H9 (cell line): ENCODE measurements around the gene LRIG3. TPM values are rescaled to one million over a fixed set of nuclear protein-coding genes. Genes with fewer than 3 reads are reported as not detected.

Source experiments
- DNase-seq: peaks from one replicate; pipeline ENCODE4 v3.0.0-alpha.2; 2017
- H2AFZ ChIP-seq: one replicate; pipeline ENCODE4 v1.6.1; 2013; ENCODE audit warnings: mild to moderate bottlenecking, low read length, control low read depth, moderate library complexity
- H2AK5ac ChIP-seq: 2 replicates; pipeline ENCODE4 v1.6.1; 2013; ENCODE audit warnings: low read length, control low read depth, mixed read lengths; ENCODE audit not compliant: insufficient read length
- H2BK120ac ChIP-seq: one replicate; pipeline ENCODE4 v1.6.1; 2013; ENCODE audit warnings: low read depth, mild to moderate bottlenecking, low read length, control low read depth, inconsistent platforms; ENCODE audit not compliant: poor library complexity, severe bottlenecking
- H2BK12ac ChIP-seq: 2 replicates; pipeline ENCODE4 v1.6.1; 2013; ENCODE audit warnings: low read length, control low read depth, mixed read lengths, low read depth; ENCODE audit not compliant: insufficient read length
- H2BK15ac ChIP-seq: 2 replicates; pipeline ENCODE4 v1.6.1; 2013; ENCODE audit warnings: low read depth, low read length, control low read depth
- H2BK20ac ChIP-seq: one replicate; pipeline ENCODE4 v1.6.1; 2013; ENCODE audit warnings: low read depth, mild to moderate bottlenecking, low read length, control low read depth, inconsistent platforms; ENCODE audit not compliant: poor library complexity, severe bottlenecking
- H2BK5ac ChIP-seq: 2 replicates; pipeline ENCODE4 v1.6.1; 2013; ENCODE audit warnings: low read length, control low read depth, mixed read lengths; ENCODE audit not compliant: insufficient read length
- H3K14ac ChIP-seq: 2 replicates; pipeline ENCODE4 v1.6.1; 2013; ENCODE audit warnings: low read length, control low read depth; ENCODE audit not compliant: insufficient read depth
- H3K18ac ChIP-seq: 2 replicates; pipeline ENCODE4 v1.6.1; 2013; ENCODE audit warnings: low read depth, mild to moderate bottlenecking, mixed read lengths, low read length, control low read depth; ENCODE audit not compliant: insufficient read length
- H3K23ac ChIP-seq: 2 replicates; pipeline ENCODE4 v1.6.1; 2013; ENCODE audit warnings: low read length, control low read depth, mixed read lengths, low read depth; ENCODE audit not compliant: insufficient read length
- H3K23me2 ChIP-seq: 2 replicates; pipeline ENCODE4 v1.6.1; 2013; ENCODE audit warnings: low read depth, mild to moderate bottlenecking, mixed read lengths, low read length, control low read depth; ENCODE audit not compliant: insufficient read length, poor library complexity, severe bottlenecking
- H3K27ac ChIP-seq: 2 replicates; pipeline ENCODE4 v1.5.1; 2013; ENCODE audit warnings: low read length, control low read depth, mixed read lengths, low read depth; ENCODE audit not compliant: insufficient read length
- H3K27me3 ChIP-seq: 2 replicates; pipeline ENCODE4 v1.6.1; 2013; ENCODE audit warnings: low read length, control low read depth, inconsistent platforms; ENCODE audit not compliant: insufficient read depth
- H3K4ac ChIP-seq: 2 replicates; pipeline ENCODE4 v1.6.1; 2013; ENCODE audit warnings: low read depth, mild to moderate bottlenecking, control low read depth, inconsistent platforms, low read length, moderate library complexity
- H3K4me1 ChIP-seq: 2 replicates; pipeline ENCODE4 v1.6.1; 2013; ENCODE audit warnings: low read length, control low read depth, inconsistent platforms; ENCODE audit not compliant: insufficient read depth
- H3K4me2 ChIP-seq: 2 replicates; pipeline ENCODE4 v1.6.1; 2013; ENCODE audit warnings: low read length, control low read depth, mixed read lengths; ENCODE audit not compliant: insufficient read length, insufficient read depth
- H3K56ac ChIP-seq: 2 replicates; pipeline ENCODE4 v1.6.1; 2013; ENCODE audit warnings: low read depth, mild to moderate bottlenecking, mixed read lengths, low read length, control low read depth; ENCODE audit not compliant: insufficient read length
- H3K79me1 ChIP-seq: 2 replicates; pipeline ENCODE4 v1.6.1; 2013; ENCODE audit warnings: low read depth, mild to moderate bottlenecking, moderate library complexity, low read length, control low read depth, inconsistent platforms; ENCODE audit not compliant: insufficient read depth, poor library complexity, severe bottlenecking
- H3K79me2 ChIP-seq: 2 replicates; pipeline ENCODE4 v1.6.1; 2013; ENCODE audit warnings: low read length, control low read depth, inconsistent platforms; ENCODE audit not compliant: insufficient read depth
- H3K9ac ChIP-seq: 2 replicates; pipeline ENCODE4 v1.6.1; 2013; ENCODE audit warnings: low read length, control low read depth, mixed read lengths; ENCODE audit not compliant: insufficient read length; ENCODE audit errors: extremely low read depth
- H3K9me3 ChIP-seq: one replicate; pipeline ENCODE4 v1.6.1; 2013; ENCODE audit warnings: low read depth, low read length, inconsistent platforms; ENCODE audit not compliant: control insufficient read depth
- H3T11ph ChIP-seq: one replicate; pipeline ENCODE4 v1.6.1; 2013; ENCODE audit warnings: mild to moderate bottlenecking, low read length, control low read depth, inconsistent platforms
- H4K20me1 ChIP-seq: one replicate; pipeline ENCODE4 v1.6.1; 2013; ENCODE audit not compliant: control insufficient read depth, insufficient read length, insufficient read depth
- H4K5ac ChIP-seq: 2 replicates; pipeline ENCODE4 v1.6.1; 2013; ENCODE audit warnings: low read depth, mild to moderate bottlenecking, mixed read lengths, low read length, control low read depth; ENCODE audit not compliant: insufficient read length
- H4K8ac ChIP-seq: replicated peaks from 2 replicates; pipeline ENCODE4 v1.6.1; 2013; ENCODE audit warnings: low read length, control low read depth, mixed read lengths, low read depth; ENCODE audit not compliant: insufficient read length
- H4K91ac ChIP-seq: 2 replicates; pipeline ENCODE4 v1.6.1; 2013; ENCODE audit warnings: low read depth, mild to moderate bottlenecking, moderate library complexity, mixed read lengths, low read length, control low read depth; ENCODE audit not compliant: insufficient read length
- H3K27ac Mint-ChIP-seq, 3 experiments: 2 replicates in 2 of 3; 3 replicates in 1 of 3; pipeline ENCODE4 v1.8.0; 2020 to 2021; ENCODE audit warnings: mixed read lengths in 3 of 3, mild to moderate bottlenecking in 1 of 3, moderate library complexity in 1 of 3
- H3K27me3 Mint-ChIP-seq: 2 replicates; pipeline ENCODE4 v1.8.0; 2021; ENCODE audit warnings: low read depth, mild to moderate bottlenecking, moderate library complexity, mixed read lengths
- H3K36me3 Mint-ChIP-seq, 3 experiments: 2 replicates in 2 of 3; 3 replicates in 1 of 3; pipeline ENCODE4 v1.8.0; 2020 to 2021; ENCODE audit warnings: low read depth in 3 of 3, mixed read lengths in 3 of 3; ENCODE audit not compliant: insufficient read depth in 1 of 3
- H3K4me1 Mint-ChIP-seq, 2 experiments: 2 replicates each; pipeline ENCODE4 v1.8.0; 2020; ENCODE audit warnings: mixed read lengths in 2 of 2
- H3K4me3 Mint-ChIP-seq, 2 experiments: 2 replicates in 1 of 2; 3 replicates in 1 of 2; pipeline ENCODE4 v1.8.0; 2020 to 2021; ENCODE audit warnings: mild to moderate bottlenecking in 2 of 2, mixed read lengths in 2 of 2, moderate library complexity in 1 of 2
- H3K9me3 Mint-ChIP-seq, 2 experiments: 2 replicates in 1 of 2; 3 replicates in 1 of 2; pipeline ENCODE4 v1.8.0; 2020; ENCODE audit warnings: mild to moderate bottlenecking in 2 of 2, mixed read lengths in 2 of 2, moderate library complexity in 1 of 2
- WGBS: extraction: QIAGEN DNeasy Blood & Tissue Kit; methylation state at CpG from one replicate; pipeline ENCODE4 v1.1.7; 2013; ENCODE audit warnings: missing lambda C conversion rate, low lambda C conversion rate, mixed read lengths; ENCODE audit not compliant: insufficient read length; ENCODE audit errors: extremely low coverage; 5-methylcytosine and 5-hydroxymethylcytosine counted together
- total RNA-seq: library from RNA; stranded (reverse); gene quantifications from 2 replicates; pipeline ENCODE4 v1.2.1, GENCODE V29; 2021
- TF ChIP-seq, protein P1 (sequence below): fragments of 200-600 bp; sonication (generic); conservative IDR thresholded peaks from 3 replicates; pipeline ENCODE4 v1.8.0; 2021; ENCODE audit warnings: antibody characterized with exemption, mild to moderate bottlenecking

Gene LRIG3
- total RNA-seq, 1 experiment from 2014 or later: 10.9 TPM

DNA sequence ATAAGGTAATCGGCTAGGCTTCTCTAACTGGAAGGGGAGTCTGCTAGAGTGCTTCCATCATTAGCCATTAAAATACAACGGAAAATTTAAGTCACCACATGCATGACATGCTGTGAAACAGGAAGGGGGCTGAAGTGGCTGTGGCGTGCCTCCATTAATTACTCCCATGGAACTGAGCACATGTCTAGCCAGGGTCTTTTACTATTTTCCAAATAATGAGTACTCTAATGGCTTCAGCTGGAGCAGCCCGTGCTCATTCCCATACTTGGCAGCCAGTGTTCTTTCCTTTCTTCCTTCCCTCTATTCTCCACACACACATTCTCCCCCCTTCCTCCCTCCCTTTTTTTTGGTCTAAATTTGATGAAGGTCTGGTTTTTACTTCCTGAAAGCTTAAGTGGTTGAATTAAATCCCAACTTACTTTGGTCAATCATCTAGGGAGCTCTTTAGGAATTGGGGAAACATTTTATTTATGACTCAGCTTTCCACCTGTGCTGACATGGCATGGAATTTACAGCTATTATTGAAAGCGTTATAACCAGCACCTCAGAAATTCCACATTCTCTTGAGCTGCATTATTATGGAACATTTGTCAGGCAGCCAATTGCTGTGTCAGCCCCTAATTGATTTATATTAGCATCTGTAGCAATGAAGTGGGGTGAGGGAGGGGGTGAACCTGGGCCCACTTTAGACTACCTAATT, 72.3 kb downstream of the LRIG3 start:
- no peaks in the 10 kb centered on the region for H3K79me2 ChIP-seq
- H2BK120ac ChIP-seq: no peak overlapping the region
- no peak overlapping the region for H4K5ac ChIP-seq
- H4K8ac ChIP-seq: no peak overlapping the region
- no peak overlapping the region for H3K4ac ChIP-seq
- Mint-ChIP-seq H3K4me3 (no peak overlapping the region), H3K4me1 (no peaks in the 10 kb centered on the region), H3K27ac (no peak overlapping the region), H3K36me3 (no peaks in the 10 kb centered on the region), H3K9me3 (no peaks in the 10 kb centered on the region), H3K27me3 (peaks cover 4% of the 10 kb centered on the region)
- no peak for DNase-seq
- H3K27ac ChIP-seq: no peak overlapping the region
- no peak overlapping the region for H3T11ph ChIP-seq
- H3K56ac ChIP-seq: no peak overlapping the region
- no peaks in the 10 kb centered on the region for H3K9me3 ChIP-seq
- H3K27me3 ChIP-seq: no peaks in the 10 kb centered on the region
- TF ChIP-seq, protein P1, sequence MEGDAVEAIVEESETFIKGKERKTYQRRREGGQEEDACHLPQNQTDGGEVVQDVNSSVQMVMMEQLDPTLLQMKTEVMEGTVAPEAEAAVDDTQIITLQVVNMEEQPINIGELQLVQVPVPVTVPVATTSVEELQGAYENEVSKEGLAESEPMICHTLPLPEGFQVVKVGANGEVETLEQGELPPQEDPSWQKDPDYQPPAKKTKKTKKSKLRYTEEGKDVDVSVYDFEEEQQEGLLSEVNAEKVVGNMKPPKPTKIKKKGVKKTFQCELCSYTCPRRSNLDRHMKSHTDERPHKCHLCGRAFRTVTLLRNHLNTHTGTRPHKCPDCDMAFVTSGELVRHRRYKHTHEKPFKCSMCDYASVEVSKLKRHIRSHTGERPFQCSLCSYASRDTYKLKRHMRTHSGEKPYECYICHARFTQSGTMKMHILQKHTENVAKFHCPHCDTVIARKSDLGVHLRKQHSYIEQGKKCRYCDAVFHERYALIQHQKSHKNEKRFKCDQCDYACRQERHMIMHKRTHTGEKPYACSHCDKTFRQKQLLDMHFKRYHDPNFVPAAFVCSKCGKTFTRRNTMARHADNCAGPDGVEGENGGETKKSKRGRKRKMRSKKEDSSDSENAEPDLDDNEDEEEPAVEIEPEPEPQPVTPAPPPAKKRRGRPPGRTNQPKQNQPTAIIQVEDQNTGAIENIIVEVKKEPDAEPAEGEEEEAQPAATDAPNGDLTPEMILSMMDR: no peak
- H3K79me1 ChIP-seq: no peaks in the 10 kb centered on the region
- no peak overlapping the region for H3K9ac ChIP-seq
- H2BK5ac ChIP-seq: no peak overlapping the region
- H2BK12ac ChIP-seq: no peak overlapping the region
- H3K23me2 ChIP-seq: no peaks in the 10 kb centered on the region
- no peak overlapping the region for H2AK5ac ChIP-seq
- H3K4me1 ChIP-seq: no peaks in the 10 kb centered on the region
- no peaks in the 10 kb centered on the region for H4K20me1 ChIP-seq
- no peak overlapping the region for H2AFZ ChIP-seq
- WGBS: no CpG with 5 or more reads among the region's 5 CpGs
- H3K23ac ChIP-seq: no peak overlapping the region
- no peak overlapping the region for H2BK15ac ChIP-seq
- no peak overlapping the region for H2BK20ac ChIP-seq
- H4K91ac ChIP-seq: no peak overlapping the region
- no peak overlapping the region for H3K4me2 ChIP-seq
- H3K14ac ChIP-seq: no peak overlapping the region
- no peak overlapping the region for H3K18ac ChIP-seq
